GM18502 (cell line): Measurements from ENCODE around the gene TGFBR3L.
"Not testable (repeated sequence)": the region's sequence is repeated elsewhere in the genome, so short reads cannot be mapped to it uniquely, and the experiment has no call there.

Experiments
- ATAC-seq: cut with Tn5 transposase; IDR thresholded peaks from one replicate; pipeline ENCODE4 v1.9.1; 2021; ENCODE audit warnings: mild to moderate bottlenecking; ENCODE audit not compliant: unreplicated experiment, poor library complexity

The TGFBR3L gene

DNA sequence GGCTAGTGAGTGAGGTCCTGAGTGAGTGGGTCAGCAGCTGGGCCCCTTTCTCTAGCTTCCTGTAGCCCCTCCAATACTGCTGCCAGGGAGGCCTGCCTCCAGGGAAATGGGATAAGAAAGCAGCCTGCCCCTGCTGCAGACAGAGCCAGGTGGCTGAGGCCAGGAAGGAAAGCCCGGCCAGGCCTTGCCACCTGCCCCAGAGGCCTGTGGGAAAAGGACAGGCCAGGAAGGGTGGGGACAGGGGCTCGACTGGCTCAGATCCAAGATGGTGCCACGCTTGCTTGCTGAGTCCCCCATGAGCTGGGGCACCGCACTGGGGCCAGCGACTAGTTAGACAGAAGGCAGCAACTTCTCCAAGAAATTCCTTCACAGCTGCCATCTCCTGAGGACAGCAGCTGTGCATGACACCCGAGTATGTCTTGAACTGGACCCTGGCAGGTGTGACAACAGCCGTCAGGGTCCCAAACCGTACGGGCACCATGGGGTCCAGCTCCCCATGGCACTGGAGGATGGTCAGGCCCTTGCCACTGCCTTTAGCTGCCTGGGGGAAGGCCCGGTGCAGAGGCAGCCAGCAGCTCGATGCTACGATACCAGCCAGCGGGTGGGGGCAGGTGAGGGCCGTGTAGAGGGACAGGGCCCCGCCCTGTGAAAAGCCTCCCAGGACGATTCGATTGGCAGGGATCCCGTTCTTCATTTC is 35.4 kb upstream of the TGFBR3L start:
- no peak for ATAC-seq

DNA sequence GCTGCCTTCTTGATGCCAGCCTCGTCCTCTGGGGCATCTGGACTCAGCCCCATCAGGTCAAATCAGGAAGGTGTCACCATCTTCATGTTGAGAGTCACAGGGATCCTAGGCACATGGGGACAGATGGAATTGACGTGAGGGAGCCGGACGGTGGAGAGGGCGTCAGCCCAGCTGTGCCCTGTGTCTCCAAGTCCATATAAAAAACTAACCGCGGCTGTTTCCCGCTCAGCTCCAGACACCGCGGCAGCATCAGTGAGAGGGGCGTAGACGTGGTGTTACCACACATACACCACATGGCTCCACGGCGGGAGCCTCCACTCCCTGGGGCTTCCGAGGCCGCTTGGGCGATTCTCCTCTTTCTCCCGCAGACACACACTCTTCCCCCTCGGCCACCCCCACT is 34.8 kb upstream of the TGFBR3L start:
- ATAC-seq = no peak

DNA sequence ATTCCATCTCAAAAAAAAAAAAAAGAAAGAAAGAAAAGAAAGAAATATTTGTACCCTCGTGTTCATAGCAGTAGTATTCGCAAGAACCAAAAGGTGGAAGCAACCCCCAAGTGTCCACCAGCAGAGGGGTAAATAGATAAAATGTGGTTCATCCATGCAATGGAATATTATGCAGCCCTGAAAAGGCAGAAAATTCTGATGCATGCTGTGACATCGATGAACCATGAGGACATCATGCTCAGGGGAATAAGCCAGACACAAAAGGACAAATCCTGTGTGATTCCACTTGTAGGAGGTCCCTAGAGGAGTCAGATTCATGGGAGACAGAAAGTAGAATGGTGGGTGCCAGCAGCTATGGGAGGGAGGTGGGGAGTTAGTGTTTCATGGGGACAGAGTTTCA is 32.7 kb upstream of the TGFBR3L start:
- ATAC-seq = no peak

DNA sequence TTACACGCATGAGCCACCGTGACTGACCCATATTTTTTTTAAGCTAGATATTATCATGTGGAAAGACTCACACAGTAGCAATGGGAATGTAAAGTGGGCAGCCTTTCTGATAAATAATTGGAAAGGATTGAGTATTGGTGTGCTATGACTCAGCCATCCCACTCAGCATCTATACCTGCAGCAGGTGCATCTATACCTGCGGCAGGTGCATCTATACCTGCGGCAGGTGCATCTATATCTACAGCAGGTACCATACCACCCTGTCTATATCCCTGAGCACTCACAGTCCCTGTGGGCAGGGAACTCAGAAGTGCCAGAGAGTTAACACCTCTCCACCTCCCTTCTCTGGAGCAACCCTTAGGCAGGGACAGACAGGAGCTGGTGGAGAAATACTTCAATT is 31.5 kb upstream of the TGFBR3L start:
- no peak for ATAC-seq

DNA sequence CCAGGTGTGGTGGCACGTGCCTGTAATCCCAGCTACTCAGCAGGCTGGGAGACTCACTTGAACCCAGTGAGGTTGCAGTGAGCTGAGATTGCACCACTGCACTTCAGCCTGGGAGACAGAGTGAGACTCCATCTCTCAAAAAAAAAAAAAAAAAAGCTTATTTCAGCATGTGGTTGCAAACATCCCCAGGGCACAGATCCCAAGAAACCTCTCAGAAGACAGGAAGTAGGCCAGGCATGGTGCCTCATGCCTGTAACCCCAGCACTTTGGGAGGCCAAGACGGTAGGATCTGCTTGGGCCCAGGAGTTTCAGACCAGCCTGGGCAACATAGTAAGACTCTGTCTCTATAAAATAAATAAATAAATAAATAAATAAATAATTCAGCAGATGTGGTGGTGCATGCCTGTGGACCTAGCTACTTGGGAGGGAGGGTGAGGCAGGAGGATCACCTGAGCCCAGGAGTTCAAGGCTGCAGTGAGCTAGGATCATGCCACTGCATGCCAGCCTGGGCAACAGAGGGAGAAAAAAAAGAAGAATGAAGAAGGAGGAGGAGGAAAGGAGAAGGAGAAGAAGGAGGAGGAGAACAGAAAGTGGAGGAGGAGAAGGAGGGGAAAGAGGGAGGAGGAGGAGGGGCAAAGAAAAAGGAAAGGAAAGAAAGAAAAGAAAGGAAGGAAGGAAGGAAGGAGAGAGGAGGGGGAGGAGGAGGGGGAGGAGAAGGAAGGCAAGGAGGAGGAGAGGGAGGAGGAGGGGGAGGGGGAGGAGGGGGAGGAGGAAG is 30.6 kb upstream of the TGFBR3L start:
- ATAC-seq = no peak

DNA sequence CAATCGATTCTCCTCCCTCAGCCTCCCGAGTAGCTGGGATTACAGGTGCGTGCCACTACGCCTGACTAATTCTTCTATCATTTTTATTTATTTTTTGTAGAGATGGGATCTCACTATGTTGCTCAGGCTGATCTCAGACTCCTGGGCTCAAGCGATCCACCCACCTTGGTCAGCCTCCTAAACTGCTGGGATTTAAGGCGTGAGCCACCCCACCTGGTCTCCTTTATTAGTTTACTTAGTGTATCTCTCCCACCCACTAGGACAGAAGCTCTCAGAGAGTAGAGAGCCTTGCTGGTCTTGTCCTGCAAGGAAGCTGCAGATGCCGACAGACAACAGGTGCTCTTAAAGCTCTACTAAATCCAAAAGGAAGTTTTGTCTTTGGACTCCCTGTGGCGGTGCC is 28.8 kb upstream of the TGFBR3L start:
- no peak for ATAC-seq

DNA sequence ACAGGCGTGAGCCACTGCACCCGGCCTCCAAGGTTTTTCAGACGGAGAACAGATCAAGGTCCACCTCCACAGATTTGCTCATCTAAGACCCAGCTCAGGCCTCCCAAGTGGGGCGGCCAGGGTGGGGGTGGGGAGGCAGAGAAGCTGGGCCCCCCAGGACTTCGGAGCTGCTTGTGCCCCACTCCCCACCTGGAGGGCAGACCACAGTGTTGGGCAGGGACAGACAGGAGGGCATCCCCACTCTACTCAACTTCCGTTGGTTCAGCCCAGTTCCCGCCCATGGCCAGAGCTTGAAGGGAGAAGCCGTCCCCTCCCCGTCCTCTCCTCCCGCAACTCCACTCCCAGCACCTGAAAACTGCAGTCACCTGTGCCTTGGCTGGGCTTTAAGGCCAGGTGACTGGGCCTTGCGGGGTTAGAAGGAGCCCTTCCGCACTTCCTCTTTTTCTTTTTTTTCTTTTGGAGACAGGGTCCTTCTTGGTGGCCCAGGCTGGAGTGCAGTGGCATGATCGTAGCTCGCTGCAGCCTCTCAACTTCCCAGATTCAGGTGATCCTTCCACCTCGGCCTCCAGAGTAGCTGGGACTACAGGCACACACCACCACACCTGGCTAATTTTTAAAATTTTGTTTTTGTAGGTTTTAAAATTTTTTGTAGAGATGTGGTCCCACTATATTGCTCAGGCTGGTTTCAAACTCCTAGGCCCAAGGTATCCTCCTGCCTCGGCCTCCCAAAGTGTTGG is 27.1 kb upstream of the TGFBR3L start:
- no peak for ATAC-seq

DNA sequence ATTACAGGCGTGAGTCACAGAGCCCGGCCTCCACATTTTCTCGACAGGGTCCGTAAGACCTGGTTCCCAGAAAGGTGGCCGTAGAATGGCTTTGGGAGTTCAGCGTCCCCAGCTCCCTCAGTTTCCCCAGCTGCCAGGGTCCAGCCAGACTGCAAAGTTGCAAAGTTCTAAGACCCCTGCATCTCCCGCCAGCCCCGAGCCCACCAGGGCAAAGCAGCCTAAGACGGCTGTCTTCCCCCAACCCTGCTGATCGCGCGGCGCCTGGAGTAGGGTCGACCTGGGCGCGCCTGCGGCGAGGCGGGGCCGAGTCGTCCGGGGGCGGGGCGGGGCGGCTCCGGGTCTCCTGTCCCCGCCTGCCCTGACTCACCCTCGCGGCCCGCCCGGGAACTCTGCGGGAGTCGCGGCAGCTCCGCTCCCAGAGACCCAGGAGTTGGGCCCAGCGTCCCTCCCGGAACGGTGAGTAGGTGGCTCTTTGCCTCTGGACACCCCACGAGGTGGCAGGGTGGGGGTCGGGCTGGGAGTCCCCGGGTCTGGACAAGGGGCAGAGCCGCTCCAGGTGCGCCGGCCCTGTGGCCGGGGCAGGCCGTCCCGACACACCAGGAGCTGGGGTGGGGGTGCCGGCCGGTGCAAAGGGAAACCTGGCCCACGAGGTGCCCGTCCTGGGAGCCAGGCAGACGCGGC is 26.3 kb upstream of the TGFBR3L start, which contains the start of gene LRRC8E:
Gene LRRC8E, plus strand, starts transcription at position 366 of the 681 bp plus-strand sequence. CDS start 7,094 bp downstream, outside the sequence.
- ATAC-seq = no peak

DNA sequence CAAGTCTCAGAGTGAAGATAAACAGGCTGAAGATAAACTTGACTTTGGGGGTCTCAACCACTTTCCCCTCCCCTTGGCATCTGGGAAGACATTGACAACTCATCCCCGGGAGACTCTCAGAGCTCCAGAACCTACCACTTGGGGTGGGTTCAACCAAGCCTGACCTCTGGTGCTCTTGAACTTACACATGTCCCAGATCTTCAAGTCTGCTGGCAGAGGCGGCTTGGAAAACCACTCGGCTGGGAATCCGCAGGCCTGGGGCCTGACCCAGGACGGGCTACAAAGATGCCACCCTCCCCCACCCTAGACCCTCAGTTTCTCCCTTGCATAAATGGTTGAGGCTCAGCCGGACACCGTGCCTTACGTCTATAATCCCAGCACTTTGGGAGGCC is 25.8 kb upstream of the TGFBR3L start:
- ATAC-seq = no peak

DNA sequence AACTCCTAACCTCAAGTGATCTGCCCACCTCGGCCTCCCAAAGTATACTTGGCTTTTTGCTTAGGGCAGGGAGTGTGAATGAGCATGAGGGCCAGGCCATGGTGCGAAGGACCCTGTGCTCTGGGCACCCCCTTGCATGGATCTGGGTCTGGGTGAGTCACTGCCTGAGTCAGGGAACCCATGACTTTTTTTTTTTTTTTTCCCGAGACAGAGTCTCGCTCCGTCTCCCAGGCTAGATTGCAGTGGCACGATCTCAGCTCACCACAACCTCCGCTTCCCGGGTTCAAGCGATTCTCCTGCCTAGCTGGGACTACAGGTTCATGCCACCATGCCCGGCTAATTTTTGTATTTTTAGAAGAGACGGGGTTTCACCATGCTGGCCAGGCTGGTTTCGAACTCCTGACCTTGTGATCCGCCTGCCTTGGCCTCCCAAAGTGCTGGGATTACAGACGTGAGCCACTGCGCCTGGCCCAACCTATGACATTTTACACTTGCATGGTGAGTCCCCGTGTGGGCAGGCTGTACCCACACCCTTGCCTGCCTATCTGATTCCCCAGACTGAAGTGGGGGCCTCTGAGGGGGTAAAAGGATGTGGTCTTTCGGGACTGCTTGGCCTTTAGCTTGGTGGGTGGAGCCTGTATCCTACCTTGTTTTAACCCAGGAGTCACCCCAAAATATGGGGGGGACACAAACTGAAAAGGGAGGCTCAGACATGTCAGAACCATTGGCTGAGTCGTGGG is 21.1 kb upstream of the TGFBR3L start:
- ATAC-seq = not testable (repeated sequence)

DNA sequence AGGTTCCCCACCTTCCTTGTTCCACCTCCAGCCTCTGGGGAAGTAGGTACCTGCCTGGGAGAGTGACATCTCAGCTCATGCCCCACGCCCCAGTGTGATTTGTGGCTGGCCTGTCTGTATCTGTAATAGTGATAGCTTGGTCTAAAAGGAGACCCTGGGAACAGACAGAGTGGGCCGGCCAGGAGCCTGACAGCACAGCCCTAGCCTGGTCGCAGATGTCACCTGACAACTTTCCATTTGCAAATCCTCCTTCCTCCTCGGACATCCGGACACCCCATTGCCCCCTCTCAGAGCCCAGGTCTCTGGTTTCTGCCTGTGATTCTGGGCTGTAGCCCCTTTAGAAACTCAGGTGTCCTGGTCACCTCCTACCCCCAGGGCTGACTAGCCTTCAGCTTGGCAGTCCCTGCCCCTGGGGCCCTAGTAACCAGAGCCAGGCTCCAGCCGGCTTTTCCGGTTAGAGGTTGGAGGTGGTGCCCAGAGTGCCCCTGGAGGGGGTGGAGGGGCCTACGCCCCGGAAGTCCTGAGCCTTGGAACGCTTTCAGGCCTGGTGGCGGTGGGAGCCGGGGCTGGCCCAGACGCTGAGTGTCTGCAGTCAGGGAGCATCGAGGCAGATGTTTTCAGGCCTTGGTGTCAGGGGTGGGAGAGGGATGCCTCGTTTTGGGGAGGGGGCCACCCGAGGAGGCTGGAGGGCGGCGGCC is 19.9 kb upstream of the TGFBR3L start:
- ATAC-seq = no peak

DNA sequence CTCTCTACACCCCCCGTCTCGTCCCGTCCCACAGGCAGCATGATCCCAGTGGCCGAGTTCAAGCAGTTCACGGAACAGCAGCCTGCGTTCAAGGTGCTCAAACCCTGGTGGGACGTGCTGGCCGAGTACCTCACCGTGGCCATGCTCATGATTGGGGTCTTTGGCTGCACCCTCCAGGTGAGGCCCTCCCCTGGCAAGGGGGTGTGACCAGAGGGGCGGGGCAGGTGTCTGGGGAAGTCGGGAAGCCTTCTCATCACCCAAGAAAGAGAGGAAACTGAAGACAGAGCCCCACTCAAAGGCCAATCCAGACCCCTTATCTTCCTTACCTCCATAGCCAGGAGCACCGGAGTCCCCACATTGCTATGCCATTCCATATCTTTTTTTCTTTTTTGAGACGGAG is 19.1 kb upstream of the TGFBR3L start:
- ATAC-seq = no peak

DNA sequence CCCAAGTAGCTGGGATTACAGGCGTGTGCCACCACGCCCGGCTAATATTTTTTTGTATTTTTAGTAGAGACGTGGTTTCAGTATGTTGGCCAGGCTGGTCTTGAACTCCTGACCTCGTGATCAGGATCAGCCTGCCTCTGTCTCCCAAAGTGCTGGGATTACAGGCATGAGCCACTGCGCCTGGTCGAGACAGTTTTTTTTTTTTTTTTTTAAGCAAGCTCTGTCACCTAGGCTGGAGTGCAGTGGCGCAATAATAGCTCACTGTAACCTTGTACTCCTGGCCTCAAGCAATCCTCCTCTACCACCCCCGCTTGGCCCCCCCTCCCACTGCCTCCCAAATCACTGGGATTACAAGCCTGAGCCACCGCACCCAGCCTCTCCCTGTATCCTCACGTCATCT is 17.3 kb upstream of the TGFBR3L start:
- no peak for ATAC-seq

DNA sequence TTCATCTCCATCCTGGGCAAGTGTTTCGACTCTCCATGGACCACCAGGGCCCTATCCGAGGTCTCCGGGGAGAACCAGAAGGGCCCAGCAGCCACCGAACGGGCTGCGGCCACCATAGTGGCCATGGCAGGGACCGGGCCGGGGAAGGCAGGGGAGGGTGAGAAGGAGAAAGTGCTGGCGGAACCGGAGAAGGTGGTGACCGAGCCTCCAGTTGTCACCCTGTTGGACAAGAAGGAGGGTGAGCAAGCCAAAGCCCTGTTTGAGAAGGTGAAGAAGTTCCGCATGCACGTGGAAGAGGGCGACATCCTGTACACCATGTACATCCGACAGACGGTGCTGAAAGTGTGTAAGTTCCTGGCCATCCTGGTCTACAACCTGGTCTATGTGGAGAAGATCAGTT is 15.7 kb upstream of the TGFBR3L start:
- no peak for ATAC-seq

DNA sequence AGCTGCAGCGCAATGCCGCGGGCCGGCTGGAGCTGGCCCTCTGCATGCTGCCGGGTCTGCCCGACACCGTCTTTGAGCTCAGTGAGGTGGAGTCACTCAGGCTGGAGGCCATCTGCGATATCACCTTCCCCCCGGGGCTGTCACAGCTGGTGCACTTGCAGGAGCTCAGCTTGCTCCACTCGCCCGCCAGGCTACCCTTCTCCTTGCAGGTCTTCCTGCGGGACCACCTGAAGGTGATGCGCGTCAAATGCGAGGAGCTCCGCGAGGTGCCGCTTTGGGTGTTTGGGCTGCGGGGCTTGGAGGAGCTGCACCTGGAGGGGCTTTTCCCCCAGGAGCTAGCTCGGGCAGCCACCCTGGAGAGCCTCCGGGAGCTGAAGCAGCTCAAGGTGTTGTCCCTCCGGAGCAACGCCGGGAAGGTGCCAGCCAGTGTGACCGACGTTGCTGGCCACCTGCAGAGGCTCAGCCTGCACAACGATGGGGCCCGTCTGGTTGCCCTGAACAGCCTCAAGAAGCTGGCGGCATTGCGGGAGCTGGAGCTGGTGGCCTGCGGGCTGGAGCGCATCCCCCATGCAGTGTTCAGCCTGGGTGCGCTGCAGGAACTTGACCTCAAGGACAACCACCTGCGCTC is 14.8 kb upstream of the TGFBR3L start:
- ATAC-seq = no peak

DNA sequence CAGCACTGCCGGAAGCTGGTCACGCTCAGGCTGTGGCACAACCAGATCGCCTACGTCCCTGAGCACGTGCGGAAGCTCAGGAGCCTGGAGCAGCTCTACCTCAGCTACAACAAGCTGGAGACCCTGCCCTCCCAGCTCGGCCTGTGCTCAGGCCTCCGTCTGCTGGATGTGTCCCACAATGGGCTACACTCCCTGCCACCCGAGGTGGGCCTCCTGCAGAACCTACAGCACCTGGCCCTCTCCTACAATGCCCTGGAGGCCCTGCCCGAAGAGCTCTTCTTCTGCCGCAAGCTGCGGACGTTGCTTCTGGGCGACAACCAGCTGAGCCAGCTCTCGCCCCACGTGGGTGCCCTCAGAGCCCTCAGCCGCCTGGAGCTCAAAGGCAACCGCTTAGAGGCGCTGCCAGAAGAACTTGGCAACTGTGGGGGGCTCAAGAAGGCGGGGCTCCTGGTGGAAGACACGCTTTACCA is 14.2 kb upstream of the TGFBR3L start:
- no peak for ATAC-seq

DNA sequence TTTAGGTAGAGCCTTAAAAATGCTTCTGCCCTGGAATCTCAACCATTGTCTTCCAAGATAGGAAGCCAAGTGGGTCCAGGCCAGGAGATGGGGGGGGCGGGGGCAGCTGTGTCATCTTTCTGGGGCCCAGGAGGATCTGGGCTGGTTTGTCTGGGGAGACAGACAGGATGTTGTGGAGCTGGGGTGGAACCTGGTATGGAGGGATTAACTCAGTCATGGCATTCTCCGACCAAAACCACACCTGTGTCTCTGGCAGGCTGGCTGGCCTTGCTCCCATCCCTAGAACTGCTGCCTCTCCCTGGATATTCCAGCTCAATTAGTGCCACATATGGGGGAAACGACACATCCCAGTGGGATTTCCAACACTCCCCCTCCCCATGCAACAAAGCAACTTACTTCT is 13.7 kb upstream of the TGFBR3L start:
- no peak for ATAC-seq

DNA sequence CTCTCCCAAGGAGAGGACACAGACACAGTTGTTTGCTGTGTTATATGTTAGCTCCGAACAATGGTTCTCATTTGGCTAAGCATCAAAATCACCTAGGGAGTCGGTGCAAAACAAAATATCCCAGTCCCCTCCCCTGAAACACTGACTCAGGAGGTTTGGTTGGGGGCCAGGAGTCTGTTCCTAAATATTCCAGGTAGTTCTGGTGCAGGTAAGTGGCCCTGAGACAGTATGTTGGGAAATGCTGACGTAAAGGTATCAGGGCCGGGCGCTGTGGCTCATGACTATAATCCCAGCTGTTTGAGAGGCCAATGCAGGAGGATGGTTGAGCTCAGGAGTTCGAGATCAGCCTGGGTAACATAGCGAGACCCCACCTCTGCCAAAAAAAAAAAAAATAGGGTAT is 13.3 kb upstream of the TGFBR3L start:
- no peak for ATAC-seq

DNA sequence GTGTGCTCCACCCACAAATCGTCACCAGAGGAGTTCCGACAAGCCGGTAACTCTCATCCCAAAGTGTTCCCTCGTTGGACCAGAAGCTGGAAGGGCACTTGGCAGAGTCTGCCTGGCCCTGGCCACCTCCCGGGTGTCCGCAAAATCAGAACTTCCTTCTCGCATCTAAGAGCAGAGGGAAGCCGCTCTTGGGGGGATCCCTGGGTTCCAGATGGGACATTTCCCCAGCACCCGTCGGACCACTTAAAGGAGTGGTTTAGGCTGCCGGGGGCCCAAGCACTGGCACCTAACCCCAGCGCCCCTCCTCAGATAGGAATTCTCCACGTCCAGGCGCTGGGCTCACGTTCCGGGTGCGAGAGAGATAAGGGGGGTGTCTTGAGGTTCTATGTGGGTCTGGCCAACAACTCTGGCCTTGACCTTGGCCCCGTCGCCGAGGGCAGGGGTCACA is 11.8 kb upstream of the TGFBR3L start:
- no peak for ATAC-seq
